Breast epithelium (tissue), 4 donors: ENCODE measurements around the gene CWC27. TPM values are rescaled to one million over a fixed set of nuclear protein-coding genes. Genes with fewer than 3 reads are reported as not detected.

Source experiments
- DNase-seq, 2 donors: peaks; one replicate each; pipeline ENCODE4 v3.0.0-alpha.2; 2019; ENCODE audit warnings: low spot score in 2 of 2
- H3K27ac ChIP-seq, 2 donors: fragments of 200-600 bp; sonication (generic) in 1 of 2; one replicate each; pipeline ENCODE4 v1.5.1; 2016 to 2019; ENCODE audit warnings: mild to moderate bottlenecking in 1 of 2
- H3K27me3 ChIP-seq, 2 donors: fragments of 200-600 bp; sonication (generic) in 1 of 2; one replicate each; pipeline versions ENCODE4 v1.5.1 to v1.6.0; 2017 to 2019; ENCODE audit warnings: control low read depth in 1 of 2, mild to moderate bottlenecking in 1 of 2
- H3K36me3 ChIP-seq: fragments of 200-600 bp; one replicate; pipeline ENCODE4 v1.5.1; 2019
- H3K4me1 ChIP-seq, 2 donors: fragments of 200-600 bp; sonication (generic); one replicate each; pipeline ENCODE4 v1.5.1; 2016 to 2019; ENCODE audit warnings: control low read depth in 1 of 2
- H3K4me3 ChIP-seq, 3 donors: fragments of 200-600 bp; sonication (generic); 1 replicate in 2 of 3; 2 replicates in 1 of 3; pipeline ENCODE4 v1.5.1; 2016 to 2019; ENCODE audit warnings: mild to moderate bottlenecking in 3 of 3, moderate library complexity in 2 of 3
- H3K9me3 ChIP-seq, 2 donors: fragments of 200-600 bp; sonication (generic) in 1 of 2; one replicate each; pipeline ENCODE4 v1.5.1; 2016 to 2019; ENCODE audit warnings: control low read depth in 1 of 2
- CTCF ChIP-seq, 3 donors: fragments of 450-650 bp; IDR thresholded peaks; one replicate each; pipeline ENCODE4 v1.5.1; 2016 to 2017; ENCODE audit warnings: antibody characterized with exemption in 3 of 3, mild to moderate bottlenecking in 3 of 3, moderate library complexity in 3 of 3
- POLR2A ChIP-seq: fragments of 450-650 bp; IDR thresholded peaks from one replicate; pipeline ENCODE4 v1.6.1; 2016; ENCODE audit warnings: antibody characterized with exemption, mild to moderate bottlenecking, moderate library complexity
- POLR2AphosphoS5 ChIP-seq, 3 donors: sonication (generic); formaldehyde crosslinking; IDR thresholded peaks; one replicate each; pipeline ENCODE4 v1.6.1; 2017; ENCODE audit warnings: antibody characterized with exemption in 3 of 3
- intact Hi-C: fragments of 100-400 bp; cut with DNase I; formaldehyde crosslinking; loops from one replicate; pipeline ENCODE4 v1.15.1; 2023; ENCODE audit warnings: low total_unique reads
- total RNA-seq, 3 donors: library from RNA; depleted of rRNA; stranded (reverse); fragments of >200 nt; gene quantifications; one replicate each; pipeline ENCODE4 v1.1.0, GENCODE V29; 2016

CWC27 gene
- total RNA-seq, 3 donors from 2014 or later: 10.6 to 19.9 (median 18.0) TPM

GRCh38 chr5:64979531-64979930 is 210.8 kb downstream of the CWC27 start:
- intact Hi-C loops: no loop called here
- Histone ChIP-seq H3K27ac (no peak overlapping the region), H3K36me3 (no peaks in the 10 kb centered on the region), H3K4me3 (no peak overlapping the region), H3K9me3 (no peaks in the 10 kb centered on the region), H3K27me3 (no peaks in the 10 kb centered on the region), H3K4me1 (no peaks in the 10 kb centered on the region)
- no peak for DNase-seq
- no peak for TF ChIP-seq POLR2A
- TF ChIP-seq CTCF (IDR thresholded peaks at IDR 0.05): no peak
- no peak for TF ChIP-seq POLR2AphosphoS5 (IDR thresholded peaks at IDR 0.05)

GRCh38 chr5:64980176-64980575 is 211.4 kb downstream of the CWC27 start:
- no peak overlapping the region for H3K27ac ChIP-seq
- no peaks in the 10 kb centered on the region for H3K9me3 ChIP-seq
- H3K4me3 ChIP-seq: no peak overlapping the region
- H3K4me1 ChIP-seq: no peaks in the 10 kb centered on the region
- H3K36me3 ChIP-seq: peaks cover 3% of the 10 kb centered on the region
- intact Hi-C loops: no loop called here
- no peak for DNase-seq
- TF ChIP-seq CTCF (IDR thresholded peaks at IDR 0.05) (no peak), POLR2AphosphoS5 (IDR thresholded peaks at IDR 0.05) (no peak), POLR2A (no peak)
- H3K27me3 ChIP-seq: no peaks in the 10 kb centered on the region

GRCh38 chr5:64987768-64988167 is 219.0 kb downstream of the CWC27 start:
- no peak overlapping the region for H3K4me3 ChIP-seq
- DNase-seq: no peak
- intact Hi-C loops: no loop called here
- no peak for TF ChIP-seq POLR2A
- TF ChIP-seq CTCF (IDR thresholded peaks at IDR 0.05): no peak
- no peak for TF ChIP-seq POLR2AphosphoS5 (IDR thresholded peaks at IDR 0.05)
- H3K27ac ChIP-seq: no peak overlapping the region
- no peaks in the 10 kb centered on the region for H3K27me3 ChIP-seq
- peaks cover 6% of the 10 kb centered on the region for H3K36me3 ChIP-seq
- peaks cover 0 to 11% of the 10 kb centered on the region in 2 donors for H3K9me3 ChIP-seq
- no peaks in the 10 kb centered on the region for H3K4me1 ChIP-seq

- no peaks in the 10 kb centered on the region for H3K9me3 ChIP-seq
- DNase-seq: no peak
- H3K27ac ChIP-seq: no peak overlapping the region
- H3K4me1 ChIP-seq: no peaks in the 10 kb centered on the region
- H3K4me3 ChIP-seq: no peak overlapping the region
- TF ChIP-seq POLR2AphosphoS5 (IDR thresholded peaks at IDR 0.05) (no peak), POLR2A (no peak), CTCF (IDR thresholded peaks at IDR 0.05) (no peak)
- intact Hi-C loops: no loop called here
- no peaks in the 10 kb centered on the region for H3K36me3 ChIP-seq
- H3K27me3 ChIP-seq: no peaks in the 10 kb centered on the region
These were observed 240.5 kb downstream of the CWC27 start for GRCh38 chr5:65009207-65009606.

GRCh38 chr5:65010841-65011240 is 242.1 kb downstream of the CWC27 start:
- Histone ChIP-seq H3K9me3 (no peaks in the 10 kb centered on the region), H3K4me3 (no peak overlapping the region), H3K36me3 (no peaks in the 10 kb centered on the region), H3K27ac (no peak overlapping the region), H3K4me1 (no peaks in the 10 kb centered on the region), H3K27me3 (no peaks in the 10 kb centered on the region)
- no peak for DNase-seq
- intact Hi-C loops: no loop called here
- TF ChIP-seq POLR2AphosphoS5 (IDR thresholded peaks at IDR 0.05) (no peak), CTCF (IDR thresholded peaks at IDR 0.05) (no peak), POLR2A (no peak)
